ENCODE measurements around the gene ENTPD5.

DNA sequence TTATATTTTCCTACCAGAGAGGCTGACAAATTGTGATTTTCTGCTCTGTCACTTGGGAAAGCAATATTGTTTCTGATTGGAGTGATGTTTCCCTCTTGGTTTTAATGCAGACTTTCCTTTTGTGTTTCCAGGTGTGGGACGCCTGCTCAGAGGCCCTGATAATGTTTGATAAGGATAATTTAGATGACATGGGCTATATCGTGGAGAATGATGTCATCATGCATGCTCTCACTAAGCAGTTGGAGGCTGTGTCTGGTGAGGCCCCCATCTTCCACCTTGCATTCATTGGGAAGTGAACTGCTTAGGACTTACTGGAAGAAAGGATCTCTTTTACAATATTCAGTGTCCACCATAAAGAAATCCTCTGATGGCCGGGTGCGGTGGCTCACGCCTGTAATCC is 63.4 kb downstream of the ENTPD5 start:
- TF ChIP-seq YY1 (IDR thresholded peaks at IDR 0.05) = no peak
- TF ChIP-seq, protein P1, sequence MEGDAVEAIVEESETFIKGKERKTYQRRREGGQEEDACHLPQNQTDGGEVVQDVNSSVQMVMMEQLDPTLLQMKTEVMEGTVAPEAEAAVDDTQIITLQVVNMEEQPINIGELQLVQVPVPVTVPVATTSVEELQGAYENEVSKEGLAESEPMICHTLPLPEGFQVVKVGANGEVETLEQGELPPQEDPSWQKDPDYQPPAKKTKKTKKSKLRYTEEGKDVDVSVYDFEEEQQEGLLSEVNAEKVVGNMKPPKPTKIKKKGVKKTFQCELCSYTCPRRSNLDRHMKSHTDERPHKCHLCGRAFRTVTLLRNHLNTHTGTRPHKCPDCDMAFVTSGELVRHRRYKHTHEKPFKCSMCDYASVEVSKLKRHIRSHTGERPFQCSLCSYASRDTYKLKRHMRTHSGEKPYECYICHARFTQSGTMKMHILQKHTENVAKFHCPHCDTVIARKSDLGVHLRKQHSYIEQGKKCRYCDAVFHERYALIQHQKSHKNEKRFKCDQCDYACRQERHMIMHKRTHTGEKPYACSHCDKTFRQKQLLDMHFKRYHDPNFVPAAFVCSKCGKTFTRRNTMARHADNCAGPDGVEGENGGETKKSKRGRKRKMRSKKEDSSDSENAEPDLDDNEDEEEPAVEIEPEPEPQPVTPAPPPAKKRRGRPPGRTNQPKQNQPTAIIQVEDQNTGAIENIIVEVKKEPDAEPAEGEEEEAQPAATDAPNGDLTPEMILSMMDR (IDR thresholded peaks at IDR 0.05; ENCODE audit: low read depth, low read length, missing input control) = no peak
- TF ChIP-seq, protein P2, sequence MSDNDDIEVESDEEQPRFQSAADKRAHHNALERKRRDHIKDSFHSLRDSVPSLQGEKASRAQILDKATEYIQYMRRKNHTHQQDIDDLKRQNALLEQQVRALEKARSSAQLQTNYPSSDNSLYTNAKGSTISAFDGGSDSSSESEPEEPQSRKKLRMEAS (IDR thresholded peaks at IDR 0.05) = no peak
- TF ChIP-seq, protein P3, sequence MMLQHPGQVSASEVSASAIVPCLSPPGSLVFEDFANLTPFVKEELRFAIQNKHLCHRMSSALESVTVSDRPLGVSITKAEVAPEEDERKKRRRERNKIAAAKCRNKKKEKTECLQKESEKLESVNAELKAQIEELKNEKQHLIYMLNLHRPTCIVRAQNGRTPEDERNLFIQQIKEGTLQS (IDR thresholded peaks at IDR 0.05) = no peak
- TF ChIP-seq GABPA (IDR thresholded peaks at IDR 0.05 in 1 of 2, conservative IDR thresholded peaks at IDR 0.05 in 1 of 2) = no peak

All from liver (tissue), 3 donors.